ENCODE data around the gene SOX13.

Gene SOX13

DNA sequence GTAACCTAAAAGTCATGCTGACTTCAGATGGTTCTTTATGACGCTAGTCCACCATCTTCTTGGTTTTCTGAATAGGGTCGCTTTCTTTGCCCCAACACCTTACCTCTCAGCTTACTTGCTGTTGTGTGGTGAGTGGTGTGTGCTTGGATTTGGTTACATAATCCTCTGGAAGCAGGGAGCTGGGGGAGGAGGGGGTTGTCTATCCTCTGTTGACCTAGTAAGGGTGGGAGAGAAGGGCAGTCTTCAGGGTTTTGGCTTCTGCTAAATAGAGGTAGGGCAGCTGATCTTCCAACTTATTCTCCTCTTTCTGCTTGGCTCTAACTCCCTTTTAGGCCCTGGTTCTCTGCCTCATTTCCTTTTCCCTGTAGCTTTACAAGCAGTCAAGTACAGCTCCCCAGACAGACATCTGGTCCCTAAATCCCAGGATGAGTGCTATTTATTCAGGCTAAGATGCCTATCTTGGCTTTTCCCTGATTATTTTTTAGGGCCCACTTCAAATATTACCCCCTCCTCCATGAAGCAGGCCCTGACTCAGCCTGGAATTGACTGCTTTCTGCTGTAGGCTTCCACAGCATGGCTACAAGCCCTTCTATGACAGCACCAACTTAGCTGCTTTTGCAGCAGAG, 99.6 kb downstream of the SOX13 start:
- Mint-ChIP-seq H3K4me3 (no peak overlapping the region), H3K27ac (no peak overlapping the region), H3K27me3 (no peaks in the 10 kb centered on the region), H3K36me3 (peaks cover 17% of the 10 kb centered on the region), H3K4me1 (ENCODE audit: low read depth) (no peaks in the 10 kb centered on the region), H3K9me3 (ENCODE audit: low read depth) (peaks cover 20% of the 10 kb centered on the region)

- H3K27ac Mint-ChIP-seq: no peak overlapping the region
- H3K27me3 Mint-ChIP-seq: no peaks in the 10 kb centered on the region
- H3K36me3 Mint-ChIP-seq: peaks cover 13% of the 10 kb centered on the region
- H3K9me3 Mint-ChIP-seq (ENCODE audit: low read depth): peaks cover 16% of the 10 kb centered on the region
- no peak overlapping the region for H3K4me3 Mint-ChIP-seq
- no peaks in the 10 kb centered on the region for H3K4me1 Mint-ChIP-seq (ENCODE audit: low read depth)
These were observed 102.0 kb downstream of the SOX13 start for GRCh38 chr1:204174958-204175357.

- H3K4me1 Mint-ChIP-seq (ENCODE audit: low read depth): no peaks in the 10 kb centered on the region
- H3K27ac Mint-ChIP-seq: no peak overlapping the region
- peaks cover 9% of the 10 kb centered on the region for H3K9me3 Mint-ChIP-seq (ENCODE audit: low read depth)
- H3K36me3 Mint-ChIP-seq: peaks cover 9% of the 10 kb centered on the region
- H3K27me3 Mint-ChIP-seq: no peaks in the 10 kb centered on the region
- no peak overlapping the region for H3K4me3 Mint-ChIP-seq
These were observed 103.1 kb downstream of the SOX13 start for GRCh38 chr1:204176049-204176448.

DNA sequence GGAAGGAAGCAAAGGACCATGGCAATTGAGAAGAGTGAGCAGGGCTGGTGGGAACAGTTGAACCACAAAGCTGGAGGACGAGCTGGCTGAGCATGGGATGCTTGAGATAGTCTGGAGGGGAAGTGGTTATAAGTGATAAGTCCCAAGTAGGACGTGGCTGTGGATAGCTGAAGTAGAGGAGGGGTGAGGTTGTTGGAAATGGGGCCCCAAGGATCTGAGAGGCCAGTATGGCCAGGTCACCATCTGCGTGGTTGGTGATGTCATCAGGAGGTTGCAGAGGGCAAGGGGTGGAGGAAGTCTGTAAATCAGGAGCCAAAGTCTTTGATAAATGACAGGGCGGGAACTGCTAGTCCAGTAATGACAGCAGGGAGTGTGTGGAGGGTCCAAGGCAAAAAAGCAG, 104.2 kb downstream of the SOX13 start:
- Mint-ChIP-seq H3K27me3 (no peaks in the 10 kb centered on the region), H3K4me3 (no peak overlapping the region), H3K27ac (no peak overlapping the region), H3K9me3 (ENCODE audit: low read depth) (peaks cover 2% of the 10 kb centered on the region), H3K36me3 (peaks cover 6% of the 10 kb centered on the region), H3K4me1 (ENCODE audit: low read depth) (no peaks in the 10 kb centered on the region)

Data from activated naive CD8-positive, alpha-beta T cell (primary cell).